ENCODE measurements around the gene DGKZ.

DNA sequence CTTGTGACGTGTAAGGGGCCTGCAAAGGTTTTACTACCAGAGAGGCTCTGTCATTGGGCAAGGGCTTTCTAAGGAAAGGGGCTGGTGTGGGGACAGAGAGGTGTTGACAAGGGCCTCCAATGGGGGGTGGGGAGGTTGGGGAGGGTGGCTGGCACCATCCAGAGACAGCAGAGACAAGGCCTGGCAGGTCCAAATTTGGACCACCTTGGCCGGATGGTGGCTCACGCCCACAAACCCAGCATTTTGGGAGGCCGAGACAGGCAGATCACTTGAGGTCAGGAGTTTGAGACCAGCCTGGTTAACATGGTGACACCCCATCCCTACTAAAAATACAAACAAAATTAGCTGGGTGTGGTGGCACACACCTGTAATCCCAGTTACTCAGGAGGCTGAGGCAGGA, 46.5 kb downstream of the DGKZ start:
- TF ChIP-seq, protein P1, sequence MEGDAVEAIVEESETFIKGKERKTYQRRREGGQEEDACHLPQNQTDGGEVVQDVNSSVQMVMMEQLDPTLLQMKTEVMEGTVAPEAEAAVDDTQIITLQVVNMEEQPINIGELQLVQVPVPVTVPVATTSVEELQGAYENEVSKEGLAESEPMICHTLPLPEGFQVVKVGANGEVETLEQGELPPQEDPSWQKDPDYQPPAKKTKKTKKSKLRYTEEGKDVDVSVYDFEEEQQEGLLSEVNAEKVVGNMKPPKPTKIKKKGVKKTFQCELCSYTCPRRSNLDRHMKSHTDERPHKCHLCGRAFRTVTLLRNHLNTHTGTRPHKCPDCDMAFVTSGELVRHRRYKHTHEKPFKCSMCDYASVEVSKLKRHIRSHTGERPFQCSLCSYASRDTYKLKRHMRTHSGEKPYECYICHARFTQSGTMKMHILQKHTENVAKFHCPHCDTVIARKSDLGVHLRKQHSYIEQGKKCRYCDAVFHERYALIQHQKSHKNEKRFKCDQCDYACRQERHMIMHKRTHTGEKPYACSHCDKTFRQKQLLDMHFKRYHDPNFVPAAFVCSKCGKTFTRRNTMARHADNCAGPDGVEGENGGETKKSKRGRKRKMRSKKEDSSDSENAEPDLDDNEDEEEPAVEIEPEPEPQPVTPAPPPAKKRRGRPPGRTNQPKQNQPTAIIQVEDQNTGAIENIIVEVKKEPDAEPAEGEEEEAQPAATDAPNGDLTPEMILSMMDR (conservative IDR thresholded peaks at IDR 0.05; ENCODE audit: low read depth in 2 of 2) = no peak
- TF ChIP-seq EZH2phosphoT487 (IDR thresholded peaks at IDR 0.05; ENCODE audit: unreplicated experiment) (no peak), CREB1 (CRISPR knock-in tag; IDR thresholded peaks at IDR 0.05; ENCODE audit: low read depth) (no peak)
- TF ChIP-seq, protein P2, sequence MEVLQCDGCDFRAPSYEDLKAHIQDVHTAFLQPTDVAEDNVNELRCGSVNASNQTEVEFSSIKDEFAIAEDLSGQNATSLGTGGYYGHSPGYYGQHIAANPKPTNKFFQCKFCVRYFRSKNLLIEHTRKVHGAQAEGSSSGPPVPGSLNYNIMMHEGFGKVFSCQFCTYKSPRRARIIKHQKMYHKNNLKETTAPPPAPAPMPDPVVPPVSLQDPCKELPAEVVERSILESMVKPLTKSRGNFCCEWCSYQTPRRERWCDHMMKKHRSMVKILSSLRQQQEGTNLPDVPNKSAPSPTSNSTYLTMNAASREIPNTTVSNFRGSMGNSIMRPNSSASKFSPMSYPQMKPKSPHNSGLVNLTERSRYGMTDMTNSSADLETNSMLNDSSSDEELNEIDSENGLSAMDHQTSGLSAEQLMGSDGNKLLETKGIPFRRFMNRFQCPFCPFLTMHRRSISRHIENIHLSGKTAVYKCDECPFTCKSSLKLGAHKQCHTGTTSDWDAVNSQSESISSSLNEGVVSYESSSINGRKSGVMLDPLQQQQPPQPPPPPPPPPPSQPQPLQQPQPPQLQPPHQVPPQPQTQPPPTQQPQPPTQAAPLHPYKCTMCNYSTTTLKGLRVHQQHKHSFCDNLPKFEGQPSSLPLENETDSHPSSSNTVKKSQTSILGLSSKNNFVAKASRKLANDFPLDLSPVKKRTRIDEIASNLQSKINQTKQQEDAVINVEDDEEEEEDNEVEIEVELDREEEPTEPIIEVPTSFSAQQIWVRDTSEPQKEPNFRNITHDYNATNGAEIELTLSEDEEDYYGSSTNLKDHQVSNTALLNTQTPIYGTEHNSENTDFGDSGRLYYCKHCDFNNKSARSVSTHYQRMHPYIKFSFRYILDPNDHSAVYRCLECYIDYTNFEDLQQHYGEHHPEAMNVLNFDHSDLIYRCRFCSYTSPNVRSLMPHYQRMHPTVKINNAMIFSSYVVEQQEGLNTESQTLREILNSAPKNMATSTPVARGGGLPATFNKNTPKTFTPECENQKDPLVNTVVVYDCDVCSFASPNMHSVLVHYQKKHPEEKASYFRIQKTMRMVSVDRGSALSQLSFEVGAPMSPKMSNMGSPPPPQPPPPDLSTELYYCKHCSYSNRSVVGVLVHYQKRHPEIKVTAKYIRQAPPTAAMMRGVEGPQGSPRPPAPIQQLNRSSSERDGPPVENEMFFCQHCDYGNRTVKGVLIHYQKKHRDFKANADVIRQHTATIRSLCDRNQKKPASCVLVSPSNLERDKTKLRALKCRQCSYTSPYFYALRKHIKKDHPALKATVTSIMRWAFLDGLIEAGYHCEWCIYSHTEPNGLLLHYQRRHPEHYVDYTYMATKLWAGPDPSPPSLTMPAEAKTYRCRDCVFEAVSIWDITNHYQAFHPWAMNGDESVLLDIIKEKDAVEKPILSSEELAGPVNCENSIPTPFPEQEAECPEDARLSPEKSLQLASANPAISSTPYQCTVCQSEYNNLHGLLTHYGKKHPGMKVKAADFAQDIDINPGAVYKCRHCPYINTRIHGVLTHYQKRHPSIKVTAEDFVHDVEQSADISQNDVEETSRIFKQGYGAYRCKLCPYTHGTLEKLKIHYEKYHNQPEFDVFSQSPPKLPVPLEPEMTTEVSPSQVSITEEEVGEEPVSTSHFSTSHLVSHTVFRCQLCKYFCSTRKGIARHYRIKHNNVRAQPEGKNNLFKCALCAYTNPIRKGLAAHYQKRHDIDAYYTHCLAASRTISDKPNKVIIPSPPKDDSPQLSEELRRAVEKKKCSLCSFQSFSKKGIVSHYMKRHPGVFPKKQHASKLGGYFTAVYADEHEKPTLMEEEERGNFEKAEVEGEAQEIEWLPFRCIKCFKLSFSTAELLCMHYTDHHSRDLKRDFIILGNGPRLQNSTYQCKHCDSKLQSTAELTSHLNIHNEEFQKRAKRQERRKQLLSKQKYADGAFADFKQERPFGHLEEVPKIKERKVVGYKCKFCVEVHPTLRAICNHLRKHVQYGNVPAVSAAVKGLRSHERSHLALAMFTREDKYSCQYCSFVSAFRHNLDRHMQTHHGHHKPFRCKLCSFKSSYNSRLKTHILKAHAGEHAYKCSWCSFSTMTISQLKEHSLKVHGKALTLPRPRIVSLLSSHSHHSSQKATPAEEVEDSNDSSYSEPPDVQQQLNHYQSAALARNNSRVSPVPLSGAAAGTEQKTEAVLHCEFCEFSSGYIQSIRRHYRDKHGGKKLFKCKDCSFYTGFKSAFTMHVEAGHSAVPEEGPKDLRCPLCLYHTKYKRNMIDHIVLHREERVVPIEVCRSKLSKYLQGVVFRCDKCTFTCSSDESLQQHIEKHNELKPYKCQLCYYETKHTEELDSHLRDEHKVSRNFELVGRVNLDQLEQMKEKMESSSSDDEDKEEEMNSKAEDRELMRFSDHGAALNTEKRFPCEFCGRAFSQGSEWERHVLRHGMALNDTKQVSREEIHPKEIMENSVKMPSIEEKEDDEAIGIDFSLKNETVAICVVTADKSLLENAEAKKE (CRISPR knock-in tag; IDR thresholded peaks at IDR 0.05) = no peak

Measured in GM23338 (cell line).